ENCODE results near the gene PPHLN1.

- TF ChIP-seq CTCF (IDR thresholded peaks at IDR 0.05; ENCODE audit: insufficient read depth, low read depth, low read length): no peak
- no peak for TF ChIP-seq EZH2 (IDR thresholded peaks at IDR 0.05; ENCODE audit: insufficient read depth, low read length)
Measured at GRCh38 chr12:42306297-42306696, 19.7 kb upstream of the PPHLN1 start.
